Left ventricle myocardium inferior (tissue), 1 donor: ENCODE results near the gene MESP2. TPM values are rescaled to one million over a fixed set of nuclear protein-coding genes. Genes with fewer than 3 reads are reported as not detected.

Experiments
- DNase-seq: peaks from one replicate; pipeline ENCODE4 v3.0.0-alpha.2; 2020
- H3K27ac ChIP-seq: fragments of 200-600 bp; replicated peaks from 2 replicates; pipeline ENCODE4 v1.8.0; 2021
- H3K27me3 ChIP-seq: fragments of 200-600 bp; 2 replicates; pipeline ENCODE4 v1.8.0; 2021; ENCODE audit warnings: low read depth
- H3K36me3 ChIP-seq: fragments of 200-600 bp; 2 replicates; pipeline ENCODE4 v1.8.0; 2021
- H3K4me1 ChIP-seq: fragments of 200-600 bp; 2 replicates; pipeline ENCODE4 v1.8.0; 2021
- H3K4me3 ChIP-seq: fragments of 200-600 bp; 2 replicates; pipeline ENCODE4 v1.8.0; 2021; ENCODE audit warnings: mild to moderate bottlenecking, moderate library complexity
- H3K9me3 ChIP-seq: fragments of 200-600 bp; replicated peaks from 2 replicates; pipeline ENCODE4 v1.8.0; 2021
- CTCF ChIP-seq: fragments of 200-600 bp; IDR thresholded peaks from 2 replicates; pipeline ENCODE4 v1.8.0; 2021; ENCODE audit warnings: antibody characterized with exemption, mild to moderate bottlenecking, borderline replicate concordance
- intact Hi-C: fragments of 100-400 bp; cut with micrococcal nuclease; formaldehyde crosslinking; loops from one replicate; pipeline ENCODE4 v1.11.0; 2022
- total RNA-seq: library from RNA; stranded (reverse); fragmentation: NEBNext Ultra II Directional; extraction: Animal tissue kit (Norgen Biotek cat#: 25700); gene quantifications from one replicate; pipeline ENCODE4 v1.2.1, GENCODE V29; 2021
- donor health status: DM: no; HTN: yes; CAD: no; lungs with severe emphysema.

The MESP2 gene
- total RNA-seq, 1 donor from 2014 or later, result 0.27 TPM

- no peak for DNase-seq
- H3K4me1 ChIP-seq, result peaks cover 18% of the 10 kb centered on the region
- no peaks in the 10 kb centered on the region for H3K9me3 ChIP-seq
- peaks cover 33% of the 10 kb centered on the region for H3K27me3 ChIP-seq
- H3K36me3 ChIP-seq, result no peaks in the 10 kb centered on the region
- intact Hi-C loops, result no loop called here
- TF ChIP-seq CTCF, result no peak
- H3K27ac ChIP-seq, result no peak overlapping the region
- H3K4me3 ChIP-seq, result no peak overlapping the region
Observed at GRCh38 chr15:89751748-89752147, 24.4 kb upstream of the MESP2 start.

DNA sequence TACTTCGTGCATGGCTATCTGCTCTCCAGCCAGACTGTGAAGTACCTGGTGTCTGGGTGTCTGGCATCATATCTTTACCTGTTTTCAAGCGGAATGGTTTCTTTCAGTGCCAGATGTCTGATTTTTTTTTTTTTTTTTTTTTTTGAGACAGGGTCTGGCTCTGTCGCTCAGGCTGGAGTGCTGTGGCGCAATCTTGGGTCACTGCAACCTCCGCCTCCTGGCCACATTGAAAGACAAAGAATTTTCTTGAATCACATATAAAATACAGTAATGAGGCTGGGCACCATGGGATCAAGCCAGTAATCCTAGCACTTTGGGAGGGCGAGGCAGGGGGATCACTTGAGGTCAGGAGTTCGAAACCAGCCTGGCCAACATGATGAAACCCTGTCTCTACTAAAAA is 22.3 kb upstream of the MESP2 start:
- Histone ChIP-seq H3K27me3 (peaks cover 16% of the 10 kb centered on the region), H3K4me3 (no peak overlapping the region), H3K27ac (no peak overlapping the region), H3K9me3 (no peaks in the 10 kb centered on the region), H3K36me3 (no peaks in the 10 kb centered on the region), H3K4me1 (peaks cover 18% of the 10 kb centered on the region)
- DNase-seq, result no peak
- no peak for TF ChIP-seq CTCF
- intact Hi-C loops, result no loop called here

GRCh38 chr15:89754361-89755154 is 21.6 kb upstream of the MESP2 start:
- TF ChIP-seq CTCF, result no peak
- Histone ChIP-seq H3K4me1 (peaks cover 18% of the 10 kb centered on the region), H3K4me3 (no peak overlapping the region), H3K27ac (no peak overlapping the region), H3K27me3 (peaks cover 10% of the 10 kb centered on the region), H3K9me3 (no peaks in the 10 kb centered on the region), H3K36me3 (no peaks in the 10 kb centered on the region)
- no peak for DNase-seq
- intact Hi-C loops, result no loop called here

DNA sequence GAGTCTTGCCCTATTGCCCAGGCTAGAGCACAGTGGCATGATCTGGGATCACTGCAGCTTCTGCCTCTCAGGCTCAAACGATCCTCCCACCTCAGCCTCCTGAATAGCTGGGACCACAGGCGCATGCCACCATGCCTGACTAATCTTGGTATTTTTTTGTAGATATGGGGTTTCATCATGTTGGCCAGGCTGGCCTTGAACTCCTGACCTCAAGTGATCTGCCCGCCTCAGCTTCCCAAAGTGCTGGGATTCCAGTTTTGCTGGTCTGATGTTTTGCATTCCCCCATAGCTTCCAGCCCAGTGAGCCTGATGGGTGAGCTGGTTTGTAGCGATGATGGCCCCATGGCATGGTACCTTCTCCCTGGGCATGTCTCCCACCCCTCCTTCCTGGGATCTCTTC is 20.4 kb upstream of the MESP2 start:
- intact Hi-C loops, result no loop called here
- no peak for TF ChIP-seq CTCF
- DNase-seq, result no peak
- peaks cover 8% of the 10 kb centered on the region for H3K4me1 ChIP-seq
- H3K4me3 ChIP-seq, result no peak overlapping the region
- no peaks in the 10 kb centered on the region for H3K27me3 ChIP-seq
- no peak overlapping the region for H3K27ac ChIP-seq
- H3K9me3 ChIP-seq, result no peaks in the 10 kb centered on the region
- H3K36me3 ChIP-seq, result no peaks in the 10 kb centered on the region

- Histone ChIP-seq H3K9me3 (no peaks in the 10 kb centered on the region), H3K4me1 (no peaks in the 10 kb centered on the region), H3K4me3 (no peak overlapping the region), H3K36me3 (no peaks in the 10 kb centered on the region), H3K27ac (no peak overlapping the region), H3K27me3 (no peaks in the 10 kb centered on the region)
- TF ChIP-seq CTCF, result no peak
- no peak for DNase-seq
- intact Hi-C loops, result no loop called here
Observed at GRCh38 chr15:89756897-89757296, 19.2 kb upstream of the MESP2 start.
